ENCODE data around the gene ZMYND15. TPM values are rescaled to one million over a fixed set of nuclear protein-coding genes. Genes with fewer than 3 reads are reported as not detected.

Gene ZMYND15
- total and polyA plus RNA-seq, 2 experiments from 2014 or later, result 0.32 to 1.4 TPM

DNA sequence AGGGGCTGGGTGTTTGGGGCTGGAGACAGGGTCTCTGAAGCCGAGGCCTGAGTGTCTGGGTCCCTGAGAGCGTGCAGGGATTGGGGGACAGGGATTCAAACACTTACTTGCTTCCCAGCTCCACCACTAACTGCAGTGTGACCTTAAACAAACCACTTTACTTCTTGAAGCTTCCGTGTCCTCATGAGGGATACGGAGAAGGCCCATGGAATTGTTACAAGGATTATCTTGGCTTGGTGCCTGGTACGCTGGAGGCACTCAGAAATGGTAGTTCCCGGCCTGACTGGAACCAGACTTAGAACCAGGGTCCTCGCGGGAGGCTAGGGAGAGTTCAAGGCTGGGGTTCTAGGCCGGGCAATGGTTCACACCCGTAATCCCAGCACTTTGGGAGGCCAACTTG lies 3.0 kb downstream of the ZMYND15 start:
- H4K20me1 ChIP-seq (replicated peaks; ENCODE audit: insufficient read depth), result 0 out of 2 replicates have a peak, but pooled peaks cover 4% of the 10 kb centered on the region
- H3F3A ChIP-seq (replicated peaks; ENCODE audit: low read depth), result peaks cover 13% of the 10 kb centered on the region; the same call in 1 of the 2 replicates
- no peaks in the 10 kb centered on the region for H3K36me3 ChIP-seq (ENCODE audit: insufficient read depth)
- no peaks in the 10 kb centered on the region for H3K9me2 ChIP-seq (ENCODE audit: insufficient read depth)
- H3K4me1 Mint-ChIP-seq, result peaks cover 25% of the 10 kb centered on the region
- H3K79me2 ChIP-seq (replicated peaks; ENCODE audit: insufficient read depth), result no peaks in the 10 kb centered on the region
- no peak overlapping the region for H3K4me3 ChIP-seq
- TF ChIP-seq EZH2 (IDR thresholded peaks at IDR 0.05; ENCODE audit: low read depth, unreplicated experiment) (no peak), NANOG (IDR thresholded peaks at IDR 0.05; ENCODE audit: borderline replicate concordance) (no peak), ZNF331 (CRISPR knock-in tag; IDR thresholded peaks at IDR 0.05; ENCODE audit: low read depth) (no peak), ZNF114 (CRISPR knock-in tag; IDR thresholded peaks at IDR 0.05) (no peak), POLR2AphosphoS5 (IDR thresholded peaks at IDR 0.05; ENCODE audit: low read depth) (no peak), STAT1 (IDR thresholded peaks at IDR 0.05; ENCODE audit: unreplicated experiment) (no peak), EZH2phosphoT487 (IDR thresholded peaks at IDR 0.05; ENCODE audit: unreplicated experiment) (no peak), CREB1 (CRISPR knock-in tag; IDR thresholded peaks at IDR 0.05; ENCODE audit: low read depth) (no peak), JUNB (IDR thresholded peaks at IDR 0.05; ENCODE audit: unreplicated experiment) (no peak)
- TF ChIP-seq, protein P1, sequence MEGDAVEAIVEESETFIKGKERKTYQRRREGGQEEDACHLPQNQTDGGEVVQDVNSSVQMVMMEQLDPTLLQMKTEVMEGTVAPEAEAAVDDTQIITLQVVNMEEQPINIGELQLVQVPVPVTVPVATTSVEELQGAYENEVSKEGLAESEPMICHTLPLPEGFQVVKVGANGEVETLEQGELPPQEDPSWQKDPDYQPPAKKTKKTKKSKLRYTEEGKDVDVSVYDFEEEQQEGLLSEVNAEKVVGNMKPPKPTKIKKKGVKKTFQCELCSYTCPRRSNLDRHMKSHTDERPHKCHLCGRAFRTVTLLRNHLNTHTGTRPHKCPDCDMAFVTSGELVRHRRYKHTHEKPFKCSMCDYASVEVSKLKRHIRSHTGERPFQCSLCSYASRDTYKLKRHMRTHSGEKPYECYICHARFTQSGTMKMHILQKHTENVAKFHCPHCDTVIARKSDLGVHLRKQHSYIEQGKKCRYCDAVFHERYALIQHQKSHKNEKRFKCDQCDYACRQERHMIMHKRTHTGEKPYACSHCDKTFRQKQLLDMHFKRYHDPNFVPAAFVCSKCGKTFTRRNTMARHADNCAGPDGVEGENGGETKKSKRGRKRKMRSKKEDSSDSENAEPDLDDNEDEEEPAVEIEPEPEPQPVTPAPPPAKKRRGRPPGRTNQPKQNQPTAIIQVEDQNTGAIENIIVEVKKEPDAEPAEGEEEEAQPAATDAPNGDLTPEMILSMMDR (conservative IDR thresholded peaks at IDR 0.05; ENCODE audit: low read depth in 2 of 2), result no peak
- TF ChIP-seq, protein P2, sequence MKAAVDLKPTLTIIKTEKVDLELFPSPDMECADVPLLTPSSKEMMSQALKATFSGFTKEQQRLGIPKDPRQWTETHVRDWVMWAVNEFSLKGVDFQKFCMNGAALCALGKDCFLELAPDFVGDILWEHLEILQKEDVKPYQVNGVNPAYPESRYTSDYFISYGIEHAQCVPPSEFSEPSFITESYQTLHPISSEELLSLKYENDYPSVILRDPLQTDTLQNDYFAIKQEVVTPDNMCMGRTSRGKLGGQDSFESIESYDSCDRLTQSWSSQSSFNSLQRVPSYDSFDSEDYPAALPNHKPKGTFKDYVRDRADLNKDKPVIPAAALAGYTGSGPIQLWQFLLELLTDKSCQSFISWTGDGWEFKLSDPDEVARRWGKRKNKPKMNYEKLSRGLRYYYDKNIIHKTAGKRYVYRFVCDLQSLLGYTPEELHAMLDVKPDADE (IDR thresholded peaks at IDR 0.05), result no peak
- TF ChIP-seq, protein P3, sequence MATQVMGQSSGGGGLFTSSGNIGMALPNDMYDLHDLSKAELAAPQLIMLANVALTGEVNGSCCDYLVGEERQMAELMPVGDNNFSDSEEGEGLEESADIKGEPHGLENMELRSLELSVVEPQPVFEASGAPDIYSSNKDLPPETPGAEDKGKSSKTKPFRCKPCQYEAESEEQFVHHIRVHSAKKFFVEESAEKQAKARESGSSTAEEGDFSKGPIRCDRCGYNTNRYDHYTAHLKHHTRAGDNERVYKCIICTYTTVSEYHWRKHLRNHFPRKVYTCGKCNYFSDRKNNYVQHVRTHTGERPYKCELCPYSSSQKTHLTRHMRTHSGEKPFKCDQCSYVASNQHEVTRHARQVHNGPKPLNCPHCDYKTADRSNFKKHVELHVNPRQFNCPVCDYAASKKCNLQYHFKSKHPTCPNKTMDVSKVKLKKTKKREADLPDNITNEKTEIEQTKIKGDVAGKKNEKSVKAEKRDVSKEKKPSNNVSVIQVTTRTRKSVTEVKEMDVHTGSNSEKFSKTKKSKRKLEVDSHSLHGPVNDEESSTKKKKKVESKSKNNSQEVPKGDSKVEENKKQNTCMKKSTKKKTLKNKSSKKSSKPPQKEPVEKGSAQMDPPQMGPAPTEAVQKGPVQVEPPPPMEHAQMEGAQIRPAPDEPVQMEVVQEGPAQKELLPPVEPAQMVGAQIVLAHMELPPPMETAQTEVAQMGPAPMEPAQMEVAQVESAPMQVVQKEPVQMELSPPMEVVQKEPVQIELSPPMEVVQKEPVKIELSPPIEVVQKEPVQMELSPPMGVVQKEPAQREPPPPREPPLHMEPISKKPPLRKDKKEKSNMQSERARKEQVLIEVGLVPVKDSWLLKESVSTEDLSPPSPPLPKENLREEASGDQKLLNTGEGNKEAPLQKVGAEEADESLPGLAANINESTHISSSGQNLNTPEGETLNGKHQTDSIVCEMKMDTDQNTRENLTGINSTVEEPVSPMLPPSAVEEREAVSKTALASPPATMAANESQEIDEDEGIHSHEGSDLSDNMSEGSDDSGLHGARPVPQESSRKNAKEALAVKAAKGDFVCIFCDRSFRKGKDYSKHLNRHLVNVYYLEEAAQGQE (IDR thresholded peaks at IDR 0.05; ENCODE audit: unreplicated experiment), result no peak
- TF ChIP-seq, protein P4, sequence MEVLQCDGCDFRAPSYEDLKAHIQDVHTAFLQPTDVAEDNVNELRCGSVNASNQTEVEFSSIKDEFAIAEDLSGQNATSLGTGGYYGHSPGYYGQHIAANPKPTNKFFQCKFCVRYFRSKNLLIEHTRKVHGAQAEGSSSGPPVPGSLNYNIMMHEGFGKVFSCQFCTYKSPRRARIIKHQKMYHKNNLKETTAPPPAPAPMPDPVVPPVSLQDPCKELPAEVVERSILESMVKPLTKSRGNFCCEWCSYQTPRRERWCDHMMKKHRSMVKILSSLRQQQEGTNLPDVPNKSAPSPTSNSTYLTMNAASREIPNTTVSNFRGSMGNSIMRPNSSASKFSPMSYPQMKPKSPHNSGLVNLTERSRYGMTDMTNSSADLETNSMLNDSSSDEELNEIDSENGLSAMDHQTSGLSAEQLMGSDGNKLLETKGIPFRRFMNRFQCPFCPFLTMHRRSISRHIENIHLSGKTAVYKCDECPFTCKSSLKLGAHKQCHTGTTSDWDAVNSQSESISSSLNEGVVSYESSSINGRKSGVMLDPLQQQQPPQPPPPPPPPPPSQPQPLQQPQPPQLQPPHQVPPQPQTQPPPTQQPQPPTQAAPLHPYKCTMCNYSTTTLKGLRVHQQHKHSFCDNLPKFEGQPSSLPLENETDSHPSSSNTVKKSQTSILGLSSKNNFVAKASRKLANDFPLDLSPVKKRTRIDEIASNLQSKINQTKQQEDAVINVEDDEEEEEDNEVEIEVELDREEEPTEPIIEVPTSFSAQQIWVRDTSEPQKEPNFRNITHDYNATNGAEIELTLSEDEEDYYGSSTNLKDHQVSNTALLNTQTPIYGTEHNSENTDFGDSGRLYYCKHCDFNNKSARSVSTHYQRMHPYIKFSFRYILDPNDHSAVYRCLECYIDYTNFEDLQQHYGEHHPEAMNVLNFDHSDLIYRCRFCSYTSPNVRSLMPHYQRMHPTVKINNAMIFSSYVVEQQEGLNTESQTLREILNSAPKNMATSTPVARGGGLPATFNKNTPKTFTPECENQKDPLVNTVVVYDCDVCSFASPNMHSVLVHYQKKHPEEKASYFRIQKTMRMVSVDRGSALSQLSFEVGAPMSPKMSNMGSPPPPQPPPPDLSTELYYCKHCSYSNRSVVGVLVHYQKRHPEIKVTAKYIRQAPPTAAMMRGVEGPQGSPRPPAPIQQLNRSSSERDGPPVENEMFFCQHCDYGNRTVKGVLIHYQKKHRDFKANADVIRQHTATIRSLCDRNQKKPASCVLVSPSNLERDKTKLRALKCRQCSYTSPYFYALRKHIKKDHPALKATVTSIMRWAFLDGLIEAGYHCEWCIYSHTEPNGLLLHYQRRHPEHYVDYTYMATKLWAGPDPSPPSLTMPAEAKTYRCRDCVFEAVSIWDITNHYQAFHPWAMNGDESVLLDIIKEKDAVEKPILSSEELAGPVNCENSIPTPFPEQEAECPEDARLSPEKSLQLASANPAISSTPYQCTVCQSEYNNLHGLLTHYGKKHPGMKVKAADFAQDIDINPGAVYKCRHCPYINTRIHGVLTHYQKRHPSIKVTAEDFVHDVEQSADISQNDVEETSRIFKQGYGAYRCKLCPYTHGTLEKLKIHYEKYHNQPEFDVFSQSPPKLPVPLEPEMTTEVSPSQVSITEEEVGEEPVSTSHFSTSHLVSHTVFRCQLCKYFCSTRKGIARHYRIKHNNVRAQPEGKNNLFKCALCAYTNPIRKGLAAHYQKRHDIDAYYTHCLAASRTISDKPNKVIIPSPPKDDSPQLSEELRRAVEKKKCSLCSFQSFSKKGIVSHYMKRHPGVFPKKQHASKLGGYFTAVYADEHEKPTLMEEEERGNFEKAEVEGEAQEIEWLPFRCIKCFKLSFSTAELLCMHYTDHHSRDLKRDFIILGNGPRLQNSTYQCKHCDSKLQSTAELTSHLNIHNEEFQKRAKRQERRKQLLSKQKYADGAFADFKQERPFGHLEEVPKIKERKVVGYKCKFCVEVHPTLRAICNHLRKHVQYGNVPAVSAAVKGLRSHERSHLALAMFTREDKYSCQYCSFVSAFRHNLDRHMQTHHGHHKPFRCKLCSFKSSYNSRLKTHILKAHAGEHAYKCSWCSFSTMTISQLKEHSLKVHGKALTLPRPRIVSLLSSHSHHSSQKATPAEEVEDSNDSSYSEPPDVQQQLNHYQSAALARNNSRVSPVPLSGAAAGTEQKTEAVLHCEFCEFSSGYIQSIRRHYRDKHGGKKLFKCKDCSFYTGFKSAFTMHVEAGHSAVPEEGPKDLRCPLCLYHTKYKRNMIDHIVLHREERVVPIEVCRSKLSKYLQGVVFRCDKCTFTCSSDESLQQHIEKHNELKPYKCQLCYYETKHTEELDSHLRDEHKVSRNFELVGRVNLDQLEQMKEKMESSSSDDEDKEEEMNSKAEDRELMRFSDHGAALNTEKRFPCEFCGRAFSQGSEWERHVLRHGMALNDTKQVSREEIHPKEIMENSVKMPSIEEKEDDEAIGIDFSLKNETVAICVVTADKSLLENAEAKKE (CRISPR knock-in tag; IDR thresholded peaks at IDR 0.05), result no peak
- H3K9me3 Mint-ChIP-seq, result no peaks in the 10 kb centered on the region; the same call in 1 of the 3 replicates
- peaks cover 52% of the 10 kb centered on the region for H3K27me3 ChIP-seq (ENCODE audit: insufficient read depth)
- DNase-seq (ENCODE audit: low spot score), result no peak
- no peak overlapping the region for H2AFZ ChIP-seq
- H3K4me3 Mint-ChIP-seq, result no peak overlapping the region
- peaks cover 15% of the 10 kb centered on the region for H3K4me1 ChIP-seq (ENCODE audit: insufficient read depth)
- no peak overlapping the region for H3K27ac Mint-ChIP-seq
- H3K36me3 Mint-ChIP-seq (ENCODE audit: low read depth), result no peaks in the 10 kb centered on the region; the same call in 2 of the 3 replicates
- H3K4me2 ChIP-seq, result no peak overlapping the region
- peaks cover 65% of the 10 kb centered on the region for H3K27me3 Mint-ChIP-seq (ENCODE audit: insufficient read depth, low read depth, poor library complexity)
- no peak overlapping the region for H3K27ac ChIP-seq (ENCODE audit: low read depth)
- ATAC-seq, result no peak

All from GM23338 (cell line).